Transverse colon (tissue), 4 donors: ENCODE measurements around the gene IL18.

Experiments
- POLR2A ChIP-seq: fragments of 450-650 bp; IDR thresholded peaks from one replicate; pipeline ENCODE4 v1.6.1; 2016; ENCODE audit warnings: antibody characterized with exemption, mild to moderate bottlenecking, moderate library complexity
- POLR2AphosphoS5 ChIP-seq, 3 donors: sonication (generic); formaldehyde crosslinking; IDR thresholded peaks; one replicate each; pipeline ENCODE4 v1.6.1; 2016; ENCODE audit warnings: antibody characterized with exemption in 3 of 3
- TF ChIP-seq, protein P1 (sequence below), 5 experiments: fragments of 200-600 bp in 3 of 5; fragments of 450-650 bp in 2 of 5; sonication (generic) in 3 of 5; IDR thresholded peaks; 1 replicate in 2 of 5; 2 replicates in 3 of 5; pipeline ENCODE4 v1.5.1; 2016 to 2017; ENCODE audit warnings: antibody characterized with exemption in 5 of 5, inconsistent platforms in 3 of 5, mild to moderate bottlenecking in 2 of 5, moderate library complexity in 1 of 5

DNA sequence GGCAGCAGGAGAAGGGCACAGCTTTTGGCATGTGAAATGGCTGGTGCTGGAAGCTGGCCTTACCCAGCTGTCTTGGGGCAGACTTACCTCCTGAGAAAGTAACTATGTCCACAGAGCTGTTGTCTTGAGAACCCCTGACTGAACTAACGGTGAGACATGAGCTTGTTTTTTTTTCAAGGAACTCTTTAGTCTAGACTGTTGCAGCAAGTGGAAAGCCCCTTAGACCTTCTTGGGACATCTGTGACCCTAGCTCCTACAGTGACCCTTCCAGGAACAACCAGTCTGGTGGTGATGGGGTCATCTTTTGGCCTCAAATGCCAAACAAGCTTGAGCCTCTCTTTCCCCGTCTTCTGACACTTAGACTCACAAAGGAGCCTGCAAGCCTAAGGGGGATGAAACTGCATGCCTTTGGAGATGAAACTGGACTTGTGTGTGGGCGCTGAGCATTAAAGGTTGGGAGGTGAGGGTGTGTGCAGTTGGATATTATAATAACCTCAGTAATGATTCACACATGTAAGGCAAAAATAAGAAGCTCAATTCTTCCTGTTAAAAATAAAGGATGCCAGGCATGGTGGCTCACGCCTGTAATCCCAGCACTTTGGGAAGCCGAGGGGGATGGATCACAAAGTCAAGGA is 41.8 kb downstream of the IL18 start:
- TF ChIP-seq, protein P1, sequence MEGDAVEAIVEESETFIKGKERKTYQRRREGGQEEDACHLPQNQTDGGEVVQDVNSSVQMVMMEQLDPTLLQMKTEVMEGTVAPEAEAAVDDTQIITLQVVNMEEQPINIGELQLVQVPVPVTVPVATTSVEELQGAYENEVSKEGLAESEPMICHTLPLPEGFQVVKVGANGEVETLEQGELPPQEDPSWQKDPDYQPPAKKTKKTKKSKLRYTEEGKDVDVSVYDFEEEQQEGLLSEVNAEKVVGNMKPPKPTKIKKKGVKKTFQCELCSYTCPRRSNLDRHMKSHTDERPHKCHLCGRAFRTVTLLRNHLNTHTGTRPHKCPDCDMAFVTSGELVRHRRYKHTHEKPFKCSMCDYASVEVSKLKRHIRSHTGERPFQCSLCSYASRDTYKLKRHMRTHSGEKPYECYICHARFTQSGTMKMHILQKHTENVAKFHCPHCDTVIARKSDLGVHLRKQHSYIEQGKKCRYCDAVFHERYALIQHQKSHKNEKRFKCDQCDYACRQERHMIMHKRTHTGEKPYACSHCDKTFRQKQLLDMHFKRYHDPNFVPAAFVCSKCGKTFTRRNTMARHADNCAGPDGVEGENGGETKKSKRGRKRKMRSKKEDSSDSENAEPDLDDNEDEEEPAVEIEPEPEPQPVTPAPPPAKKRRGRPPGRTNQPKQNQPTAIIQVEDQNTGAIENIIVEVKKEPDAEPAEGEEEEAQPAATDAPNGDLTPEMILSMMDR (IDR thresholded peaks at IDR 0.05), result no peak
- no peak for TF ChIP-seq POLR2A
- TF ChIP-seq POLR2AphosphoS5 (IDR thresholded peaks at IDR 0.05), result no peak
